Caco-2 (cell line): ENCODE measurements around the gene NHSL2. TPM values are rescaled to one million over a fixed set of nuclear protein-coding genes. Genes with fewer than 3 reads are reported as not detected.

ENCODE experiments used
- BruUV-seq: library from RNA; stranded (reverse); fragments of 400-500 nt; replicated peaks from 2 replicates; lab custom pipeline; 2021; lab: Mats Ljungman, UMichigan
- CTCF ChIA-PET: fragments of 300-600 bp; sonication (Branson Sonifier 250); formaldehyde crosslinking; loops from one replicate; lab custom pipeline; 2022; ENCODE audit warnings: antibody characterized with exemption; lab: Charles Lee
- POLR2A ChIA-PET: fragments of 300-600 bp; sonication (Branson Sonifier 250); formaldehyde crosslinking; loops from one replicate; lab custom pipeline; 2022; ENCODE audit warnings: antibody characterized with exemption; lab: Charles Lee
- DNase-seq, 2 experiments: peaks; one replicate each; pipeline versions ENCODE4 v3.0.0 to v3.0.0-alpha.2; 2020 to 2022
- H3K27me3 ChIP-seq: replicated peaks from 2 replicates; pipeline ENCODE4 v1.6.0; 2011; ENCODE audit warnings: low read length; ENCODE audit not compliant: control insufficient read depth, insufficient read depth
- H3K36me3 ChIP-seq: 2 replicates; pipeline ENCODE4 v1.5.1; 2011; ENCODE audit warnings: low read length; ENCODE audit not compliant: control insufficient read depth, insufficient read depth
- H3K4me1 ChIP-seq: fragments of 250-450 bp; sonication (Bioruptor Pico); 2 replicates; pipeline ENCODE4 v1.5.1; 2020; ENCODE audit warnings: mild to moderate bottlenecking
- H3K4me3 ChIP-seq: 2 replicates; pipeline ENCODE4 v1.5.1; 2011; ENCODE audit warnings: low read depth, mild to moderate bottlenecking, control low read depth, low read length
- H3K9me3 ChIP-seq: fragments of 250-450 bp; sonication (Bioruptor Pico); 2 replicates; pipeline ENCODE4 v1.5.1; 2020; ENCODE audit warnings: mild to moderate bottlenecking, moderate library complexity
- H3K27ac Mint-ChIP-seq: one replicate; pipeline ENCODE4 v1.8.0; 2022; ENCODE audit warnings: mixed read lengths; ENCODE audit not compliant: unreplicated experiment
- H3K27me3 Mint-ChIP-seq: one replicate; pipeline ENCODE4 v1.8.0; 2022; ENCODE audit warnings: mixed read lengths; ENCODE audit not compliant: insufficient read depth, unreplicated experiment
- H3K36me3 Mint-ChIP-seq: one replicate; pipeline ENCODE4 v1.8.0; 2022; ENCODE audit warnings: mild to moderate bottlenecking, mixed read lengths; ENCODE audit not compliant: insufficient read depth, unreplicated experiment
- H3K4me1 Mint-ChIP-seq: one replicate; pipeline ENCODE4 v1.8.0; 2022; ENCODE audit warnings: low read depth, mixed read lengths; ENCODE audit not compliant: unreplicated experiment
- H3K4me3 Mint-ChIP-seq: one replicate; pipeline ENCODE4 v1.8.0; 2022; ENCODE audit warnings: mild to moderate bottlenecking, moderate library complexity, mixed read lengths; ENCODE audit not compliant: unreplicated experiment
- H3K9me3 Mint-ChIP-seq: one replicate; pipeline ENCODE4 v1.8.0; 2022; ENCODE audit warnings: mixed read lengths; ENCODE audit not compliant: unreplicated experiment
- CTCF ChIP-seq, 2 experiments: fragments of 200-600 bp in 1 of 2; IDR thresholded peaks; 1 replicate in 1 of 2; 2 replicates in 1 of 2; pipeline versions ENCODE4 v1.5.1 to v1.8.0; 2011 to 2022; ENCODE audit warnings: antibody characterized with exemption in 1 of 2, control low read depth in 1 of 2, inconsistent platforms in 1 of 2, low read depth in 1 of 2, low read length in 1 of 2, mild to moderate bottlenecking in 1 of 2, moderate library complexity in 1 of 2; ENCODE audit not compliant: insufficient read depth in 1 of 2, severe bottlenecking in 1 of 2, unreplicated experiment in 1 of 2
- intact Hi-C: fragments of 100-400 bp; cut with micrococcal nuclease; formaldehyde crosslinking; loops from one replicate; pipeline ENCODE4 v1.10.0; 2022; ENCODE audit not compliant: unreplicated experiment
- total RNA-seq: library from RNA; stranded (reverse); gene quantifications from 2 replicates; pipeline ENCODE4 v1.2.3, GENCODE V29; 2022

The NHSL2 gene
- total RNA-seq, 1 experiment from 2014 or later = 0.18 TPM

- no peak for DNase-seq
- Histone ChIP-seq H3K27me3 (no peaks in the 10 kb centered on the region), H3K36me3 (no peaks in the 10 kb centered on the region), H3K4me3 (no peak overlapping the region), H3K9me3 (no peaks in the 10 kb centered on the region), H3K4me1 (peaks cover 13% of the 10 kb centered on the region)
- ChIA-PET POLR2A (no interaction called here), CTCF (no interaction called here)
- no peaks in the 10 kb centered on the region for H3K27me3 Mint-ChIP-seq
- no peaks in the 10 kb centered on the region for H3K9me3 Mint-ChIP-seq
- no TSS peak for BruUV-seq
- H3K36me3 Mint-ChIP-seq = no peaks in the 10 kb centered on the region
- no peak overlapping the region for H3K4me3 Mint-ChIP-seq
- intact Hi-C loops = no loop called here
- no peak for TF ChIP-seq CTCF (IDR thresholded peaks at IDR 0.05; ENCODE audit: insufficient read depth in 1 of 2, low read depth in 1 of 2, low read length in 1 of 2, severe bottlenecking in 1 of 2, unreplicated experiment in 1 of 2)
- H3K27ac Mint-ChIP-seq = no peak overlapping the region
- H3K4me1 Mint-ChIP-seq = peaks cover 5% of the 10 kb centered on the region
Observed at GRCh38 chrX:72078411-72078810, 167.8 kb downstream of the NHSL2 start.

- H3K4me3 ChIP-seq = no peak overlapping the region
- no peaks in the 10 kb centered on the region for H3K9me3 ChIP-seq
- H3K27me3 Mint-ChIP-seq = no peaks in the 10 kb centered on the region
- ChIA-PET CTCF (no interaction called here), POLR2A (no interaction called here)
- intact Hi-C loops = loop anchor here (5.0 kb wide), 2 partner anchors 32 to 48 kb away; no protein-coding TSS in a partner anchor
- BruUV-seq = no TSS peak
- H3K4me1 Mint-ChIP-seq = peaks cover 10% of the 10 kb centered on the region
- no peaks in the 10 kb centered on the region for H3K36me3 ChIP-seq
- no peak overlapping the region for H3K27ac Mint-ChIP-seq
- DNase-seq = no peak
- no peaks in the 10 kb centered on the region for H3K9me3 Mint-ChIP-seq
- H3K4me3 Mint-ChIP-seq = no peak overlapping the region
- no peak for TF ChIP-seq CTCF (IDR thresholded peaks at IDR 0.05; ENCODE audit: insufficient read depth in 1 of 2, low read depth in 1 of 2, low read length in 1 of 2, severe bottlenecking in 1 of 2, unreplicated experiment in 1 of 2)
- H3K4me1 ChIP-seq = peaks cover 13% of the 10 kb centered on the region
- no peaks in the 10 kb centered on the region for H3K27me3 ChIP-seq
- H3K36me3 Mint-ChIP-seq = no peaks in the 10 kb centered on the region
Observed at GRCh38 chrX:72079607-72080006, 169.0 kb downstream of the NHSL2 start.

- H3K4me1 Mint-ChIP-seq = peaks cover 10% of the 10 kb centered on the region
Observed at GRCh38 chrX:72080150-72080549, 169.5 kb downstream of the NHSL2 start.

More at GRCh38 chrX:72080150-72080549, 169.5 kb downstream of the NHSL2 start:
- no peak overlapping the region for H3K27ac Mint-ChIP-seq
- no TSS peak for BruUV-seq
- no peaks in the 10 kb centered on the region for H3K27me3 Mint-ChIP-seq
- Histone ChIP-seq H3K4me3 (no peak overlapping the region), H3K9me3 (no peaks in the 10 kb centered on the region), H3K4me1 (peaks cover 13% of the 10 kb centered on the region), H3K36me3 (no peaks in the 10 kb centered on the region), H3K27me3 (no peaks in the 10 kb centered on the region)
- H3K9me3 Mint-ChIP-seq = no peaks in the 10 kb centered on the region
- H3K36me3 Mint-ChIP-seq = no peaks in the 10 kb centered on the region
- no peak for DNase-seq
- intact Hi-C loops = loop anchor here (5.0 kb wide), 2 partner anchors 33 to 47 kb away; no protein-coding TSS in a partner anchor
- no peak for TF ChIP-seq CTCF (IDR thresholded peaks at IDR 0.05; ENCODE audit: insufficient read depth in 1 of 2, low read depth in 1 of 2, low read length in 1 of 2, severe bottlenecking in 1 of 2, unreplicated experiment in 1 of 2)
- CTCF ChIA-PET = no interaction called here
- H3K4me3 Mint-ChIP-seq = no peak overlapping the region
- POLR2A ChIA-PET = no interaction called here
